T-cell (primary cell): ENCODE data around the gene FAM234A. TPM values are rescaled to one million over a fixed set of nuclear protein-coding genes. Genes with fewer than 3 reads are reported as not detected.

Source experiments
- ATAC-seq, 4 experiments: fragments of 200-7000 bp in 3 of 4; fragments of 150-1000 bp in 1 of 4; cut with Tn5 transposase; replicated peaks in 1 of 4; 1 replicate in 3 of 4; 2 replicates in 1 of 4; pipeline ENCODE4 v1.10.0; 2021; ENCODE audit warnings: moderate library complexity in 3 of 4, mild to moderate bottlenecking in 2 of 4, moderate number of reproducible peaks in 1 of 4
- CTCF ChIA-PET, 2 donors: fragments of 300-600 bp; sonication (Branson Sonifier 250); formaldehyde crosslinking; loops; one replicate each; lab custom pipeline; 2022; ENCODE audit warnings: antibody characterized with exemption in 2 of 2; lab: Charles Lee
- POLR2A ChIA-PET, 2 donors: fragments of 300-600 bp; sonication (Branson Sonifier 250); formaldehyde crosslinking; loops; one replicate each; lab custom pipeline; 2022; ENCODE audit warnings: antibody characterized with exemption in 2 of 2; lab: Charles Lee
- DNase-seq, 35 experiments: peaks; one replicate each; pipeline versions ENCODE4 v3.0.0 to v3.0.0-alpha.2; 2013 to 2023
- H3K27ac ChIP-seq: one replicate; pipeline ENCODE4 v1.5.1; 2013; ENCODE audit warnings: low read length
- H3K27me3 ChIP-seq, 2 experiments: replicated peaks in 1 of 2; 1 replicate in 1 of 2; 2 replicates in 1 of 2; pipeline versions ENCODE4 v1.6.1 to v1.7.0; 2013; ENCODE audit warnings: low read length in 1 of 2, mixed read lengths in 1 of 2; ENCODE audit not compliant: control insufficient read depth in 2 of 2, insufficient read depth in 2 of 2; ENCODE audit errors: extremely low read depth in 1 of 2
- H3K36me3 ChIP-seq, 2 donors: 1 replicate in 1 of 2; 2 replicates in 1 of 2; pipeline versions ENCODE4 v1.6.1 to v1.7.0; 2013; ENCODE audit warnings: low read length in 1 of 2; ENCODE audit not compliant: control insufficient read depth in 2 of 2, insufficient read depth in 1 of 2; ENCODE audit errors: extremely low read depth in 1 of 2
- H3K4me1 ChIP-seq, 2 experiments: 1 replicate in 1 of 2; 2 replicates in 1 of 2; pipeline versions ENCODE4 v1.6.1 to v1.7.0; 2013; ENCODE audit warnings: low read length in 2 of 2, mixed read lengths in 1 of 2; ENCODE audit not compliant: insufficient read depth in 2 of 2, control insufficient read depth in 1 of 2; ENCODE audit errors: extremely low read depth in 1 of 2
- H3K4me3 ChIP-seq, 2 donors: 1 replicate in 1 of 2; 2 replicates in 1 of 2; pipeline versions ENCODE4 v1.5.1 to v1.7.0; 2013; ENCODE audit warnings: mild to moderate bottlenecking in 2 of 2, low read length in 1 of 2, moderate library complexity in 1 of 2; ENCODE audit not compliant: control insufficient read depth in 1 of 2; ENCODE audit errors: extremely low read depth in 1 of 2
- H3K9me3 ChIP-seq: 2 replicates; pipeline ENCODE4 v1.7.0; 2013
- H3K27ac Mint-ChIP-seq, 2 donors: one replicate each; pipeline ENCODE4 v1.8.0; 2020 to 2021; ENCODE audit warnings: mild to moderate bottlenecking in 2 of 2, mixed read lengths in 2 of 2
- H3K27me3 Mint-ChIP-seq, 2 donors: one replicate each; pipeline ENCODE4 v1.8.0; 2021 to 2022; ENCODE audit warnings: mixed read lengths in 2 of 2
- H3K36me3 Mint-ChIP-seq: one replicate; pipeline ENCODE4 v1.8.0; 2021; ENCODE audit warnings: mixed read lengths
- H3K4me1 Mint-ChIP-seq, 3 donors: one replicate each; pipeline ENCODE4 v1.8.0; 2020 to 2022; ENCODE audit warnings: mixed read lengths in 3 of 3, mild to moderate bottlenecking in 1 of 3
- H3K4me3 Mint-ChIP-seq, 3 donors: one replicate each; pipeline ENCODE4 v1.8.0; 2020 to 2022; ENCODE audit warnings: mild to moderate bottlenecking in 3 of 3, mixed read lengths in 3 of 3, moderate library complexity in 3 of 3
- H3K9me3 Mint-ChIP-seq, 3 donors: one replicate each; pipeline ENCODE4 v1.8.0; 2020 to 2022; ENCODE audit warnings: mixed read lengths in 3 of 3
- whole genome bisulfite sequencing: methylation state at CpG from one replicate; pipeline ENCODE4 v1.1.5; 2013; ENCODE audit warnings: missing lambda C conversion rate; ENCODE audit not compliant: insufficient coverage; 5-methylcytosine and 5-hydroxymethylcytosine counted together
- total RNA-seq, 35 experiments: library from RNA in 6 of 35; stranded (reverse) in 6 of 35; fragments of 120-200 nt in 1 of 35; gene quantifications; one replicate each; pipeline versions ENCODE4 v1.2.1 to v1.2.4 and lab custom pipeline; 2013 to 2026

The FAM234A gene
- total RNA-seq, 5 donors from 2014 or later (not counting 1 experiment from before 2014, with no cell fraction given) = 31.6 to 38.2 (median 36.1) TPM

- H3K27ac ChIP-seq = no peak overlapping the region
- no peak for DNase-seq
- WGBS = 98% methylated on average over 34 of the region's 34 CpGs
- H3K36me3 Mint-ChIP-seq = peaks cover 45% of the 10 kb centered on the region
- H3K27me3 ChIP-seq = no peaks in the 10 kb centered on the region
- H3K27me3 Mint-ChIP-seq = no peaks in the 10 kb centered on the region
- H3K4me3 ChIP-seq = no peak overlapping the region
- H3K27ac Mint-ChIP-seq = no peak overlapping the region
- ChIA-PET CTCF (no interaction called here), POLR2A (no interaction called here)
- peaks cover 0 to 2% of the 10 kb centered on the region in 2 experiments for H3K4me1 ChIP-seq
- no peaks in the 10 kb centered on the region for H3K9me3 Mint-ChIP-seq
- H3K9me3 ChIP-seq = no peaks in the 10 kb centered on the region
- no peak overlapping the region for H3K4me3 Mint-ChIP-seq
- peaks cover 7 to 70% of the 10 kb centered on the region in 2 donors for H3K36me3 ChIP-seq
- peaks cover 0 to 8% (median 4%) of the 10 kb centered on the region in 3 donors for H3K4me1 Mint-ChIP-seq
- ATAC-seq = no peak
These were observed 44.9 kb upstream of the FAM234A start for GRCh38 chr16:189604-190186.

- no peaks in the 10 kb centered on the region for H3K9me3 ChIP-seq
- no peaks in the 10 kb centered on the region for H3K27me3 ChIP-seq
- H3K4me3 ChIP-seq = no peak overlapping the region
- peaks cover 51% of the 10 kb centered on the region for H3K36me3 Mint-ChIP-seq
- H3K27ac ChIP-seq = no peak overlapping the region
- H3K4me3 Mint-ChIP-seq = no peak overlapping the region
- ChIA-PET POLR2A (no interaction called here), CTCF (no interaction called here)
- peaks cover 0 to 2% of the 10 kb centered on the region in 2 experiments for H3K4me1 ChIP-seq
- no peaks in the 10 kb centered on the region for H3K9me3 Mint-ChIP-seq
- DNase-seq = no peak
- ATAC-seq = no peak
- no peaks in the 10 kb centered on the region for H3K27me3 Mint-ChIP-seq
- peaks cover 0 to 8% (median 4%) of the 10 kb centered on the region in 3 donors for H3K4me1 Mint-ChIP-seq
- H3K27ac Mint-ChIP-seq = no peak overlapping the region
- WGBS = 90% methylated on average over 3 of the region's 4 CpGs
- peaks cover 18 to 85% of the 10 kb centered on the region in 2 donors for H3K36me3 ChIP-seq
These were observed 42.8 kb upstream of the FAM234A start for GRCh38 chr16:191831-192230.

- no peaks in the 10 kb centered on the region for H3K9me3 ChIP-seq
- ATAC-seq = no peak
- Mint-ChIP-seq H3K27ac (no peak overlapping the region), H3K4me3 (no peak overlapping the region), H3K4me1 (peaks cover 0 to 8% (median 4%) of the 10 kb centered on the region in 3 donors), H3K9me3 (no peaks in the 10 kb centered on the region), H3K36me3 (peaks cover 51% of the 10 kb centered on the region), H3K27me3 (no peaks in the 10 kb centered on the region)
- 98% methylated on average over 7 of the region's 11 CpGs for WGBS
- H3K36me3 ChIP-seq = peaks cover 21 to 87% of the 10 kb centered on the region in 2 donors
- no peaks in the 10 kb centered on the region for H3K27me3 ChIP-seq
- CTCF ChIA-PET = no interaction called here
- H3K27ac ChIP-seq = no peak overlapping the region
- DNase-seq = no peak
- H3K4me3 ChIP-seq = no peak overlapping the region
- H3K4me1 ChIP-seq = peaks cover 0 to 2% of the 10 kb centered on the region in 2 experiments
- POLR2A ChIA-PET = interaction anchor here in 1 of 2 donors (0.6 kb wide), 1 partner anchor 25 kb away, joined by 3 read pairs; no protein-coding TSS in a partner anchor
These were observed 41.9 kb upstream of the FAM234A start for GRCh38 chr16:192686-193085.

- Histone ChIP-seq H3K4me3 (no peak overlapping the region), H3K36me3 (peaks cover 22 to 90% of the 10 kb centered on the region in 2 donors), H3K4me1 (peaks cover 0 to 2% of the 10 kb centered on the region in 2 experiments), H3K27ac (no peak overlapping the region), H3K9me3 (no peaks in the 10 kb centered on the region), H3K27me3 (no peaks in the 10 kb centered on the region)
- Mint-ChIP-seq H3K27ac (no peak overlapping the region), H3K36me3 (peaks cover 54% of the 10 kb centered on the region), H3K27me3 (no peaks in the 10 kb centered on the region), H3K4me3 (no peak overlapping the region), H3K4me1 (peaks cover 0 to 8% (median 4%) of the 10 kb centered on the region in 3 donors), H3K9me3 (no peaks in the 10 kb centered on the region)
- ChIA-PET POLR2A (no interaction called here), CTCF (interaction anchor here in 1 of 2 donors (0.7 kb wide), 2 partner anchors 158 to 1145 kb away, joined by 3 to 4 read pairs; no protein-coding TSS in a partner anchor)
- WGBS = 97% methylated on average over 5 of the region's 15 CpGs
- ATAC-seq (no peak), DNase-seq (no peak)
These were observed 41.2 kb upstream of the FAM234A start for GRCh38 chr16:193441-193840.

- peaks cover 22 to 90% of the 10 kb centered on the region in 2 donors for H3K36me3 ChIP-seq
- no peak for DNase-seq
- H3K27me3 Mint-ChIP-seq = no peaks in the 10 kb centered on the region
- H3K27ac Mint-ChIP-seq = no peak overlapping the region
- no peaks in the 10 kb centered on the region for H3K9me3 ChIP-seq
- H3K9me3 Mint-ChIP-seq = no peaks in the 10 kb centered on the region
- no peak overlapping the region for H3K4me3 ChIP-seq
- no peak overlapping the region for H3K4me3 Mint-ChIP-seq
- ChIA-PET POLR2A (interaction anchor here in 1 of 2 donors (0.7 kb wide), 1 partner anchor 24 kb away, joined by 4 read pairs; no protein-coding TSS in a partner anchor), CTCF (no interaction called here)
- no peaks in the 10 kb centered on the region for H3K4me1 ChIP-seq
- no peaks in the 10 kb centered on the region for H3K4me1 Mint-ChIP-seq
- peaks cover 50% of the 10 kb centered on the region for H3K36me3 Mint-ChIP-seq
- WGBS = 100% methylated on average over 1 of the region's 6 CpGs
- no peak overlapping the region for H3K27ac ChIP-seq
- no peaks in the 10 kb centered on the region for H3K27me3 ChIP-seq
- ATAC-seq = no peak
These were observed 40.1 kb upstream of the FAM234A start for GRCh38 chr16:194516-194915.

- ATAC-seq = no peak
- H3K4me1 ChIP-seq = no peaks in the 10 kb centered on the region
- no peaks in the 10 kb centered on the region for H3K4me1 Mint-ChIP-seq
- peaks cover 34% of the 10 kb centered on the region for H3K36me3 Mint-ChIP-seq
- no peaks in the 10 kb centered on the region for H3K9me3 Mint-ChIP-seq
- no peak overlapping the region for H3K27ac Mint-ChIP-seq
- WGBS = 93% methylated on average over 3 of the region's 5 CpGs
- no peak for DNase-seq
- H3K27me3 ChIP-seq = no peaks in the 10 kb centered on the region
- H3K4me3 Mint-ChIP-seq = no peak overlapping the region
- H3K27ac ChIP-seq = no peak overlapping the region
- POLR2A ChIA-PET = no interaction called here
- no peaks in the 10 kb centered on the region for H3K27me3 Mint-ChIP-seq
- no peaks in the 10 kb centered on the region for H3K9me3 ChIP-seq
- no peak overlapping the region for H3K4me3 ChIP-seq
- peaks cover 19 to 71% of the 10 kb centered on the region in 2 donors for H3K36me3 ChIP-seq
- CTCF ChIA-PET = no interaction called here
These were observed 34.2 kb upstream of the FAM234A start for GRCh38 chr16:200388-200787.
